ENCODE data around the gene KCTD15. TPM values are rescaled to one million over a fixed set of nuclear protein-coding genes. Genes with fewer than 3 reads are reported as not detected.

The KCTD15 gene
- total RNA-seq, 4 donors from 2014 or later, result 6.7 to 51.0 (median 22.1) TPM

DNA sequence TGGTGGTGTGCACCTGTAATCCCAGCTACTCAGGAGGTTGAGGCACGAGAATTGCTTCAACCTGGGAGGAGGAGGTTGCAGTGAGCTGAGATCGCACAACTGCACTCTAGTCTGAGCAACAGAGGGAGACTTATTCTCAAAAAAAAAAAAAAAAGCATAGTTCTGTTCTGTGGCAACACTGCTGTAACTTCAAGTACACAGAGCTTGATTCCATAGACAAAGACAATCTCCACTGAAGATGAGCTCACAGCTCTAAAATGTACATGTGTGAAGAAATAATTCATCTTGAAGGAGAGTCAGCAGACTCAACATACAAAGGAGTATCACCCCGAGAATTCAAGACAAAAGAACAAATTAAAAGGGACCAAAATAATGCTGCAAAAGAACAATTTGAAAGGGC is 47.8 kb downstream of the KCTD15 start:
- H3K9me3 ChIP-seq, result no peaks in the 10 kb centered on the region
- no peak overlapping the region for H3K4me3 ChIP-seq
- WGBS, 2 donors, result 55 to 68% methylated on average over 3 of the region's 3 CpGs
- H3K27ac ChIP-seq, result no peak overlapping the region
- no peak for TF ChIP-seq EP300 (IDR thresholded peaks at IDR 0.05)
- TF ChIP-seq POLR2A (IDR thresholded peaks at IDR 0.05), result no peak
- TF ChIP-seq, protein P1, sequence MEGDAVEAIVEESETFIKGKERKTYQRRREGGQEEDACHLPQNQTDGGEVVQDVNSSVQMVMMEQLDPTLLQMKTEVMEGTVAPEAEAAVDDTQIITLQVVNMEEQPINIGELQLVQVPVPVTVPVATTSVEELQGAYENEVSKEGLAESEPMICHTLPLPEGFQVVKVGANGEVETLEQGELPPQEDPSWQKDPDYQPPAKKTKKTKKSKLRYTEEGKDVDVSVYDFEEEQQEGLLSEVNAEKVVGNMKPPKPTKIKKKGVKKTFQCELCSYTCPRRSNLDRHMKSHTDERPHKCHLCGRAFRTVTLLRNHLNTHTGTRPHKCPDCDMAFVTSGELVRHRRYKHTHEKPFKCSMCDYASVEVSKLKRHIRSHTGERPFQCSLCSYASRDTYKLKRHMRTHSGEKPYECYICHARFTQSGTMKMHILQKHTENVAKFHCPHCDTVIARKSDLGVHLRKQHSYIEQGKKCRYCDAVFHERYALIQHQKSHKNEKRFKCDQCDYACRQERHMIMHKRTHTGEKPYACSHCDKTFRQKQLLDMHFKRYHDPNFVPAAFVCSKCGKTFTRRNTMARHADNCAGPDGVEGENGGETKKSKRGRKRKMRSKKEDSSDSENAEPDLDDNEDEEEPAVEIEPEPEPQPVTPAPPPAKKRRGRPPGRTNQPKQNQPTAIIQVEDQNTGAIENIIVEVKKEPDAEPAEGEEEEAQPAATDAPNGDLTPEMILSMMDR (IDR thresholded peaks at IDR 0.05), result no peak
- H3K36me3 ChIP-seq, result no peaks in the 10 kb centered on the region
- DNase-seq (ENCODE audit: low spot score in 2 of 2), result no peak
- no peaks in the 10 kb centered on the region for H3K4me1 ChIP-seq
- peaks cover 0 to 3% of the 10 kb centered on the region in 2 donors for H3K27me3 ChIP-seq

DNA sequence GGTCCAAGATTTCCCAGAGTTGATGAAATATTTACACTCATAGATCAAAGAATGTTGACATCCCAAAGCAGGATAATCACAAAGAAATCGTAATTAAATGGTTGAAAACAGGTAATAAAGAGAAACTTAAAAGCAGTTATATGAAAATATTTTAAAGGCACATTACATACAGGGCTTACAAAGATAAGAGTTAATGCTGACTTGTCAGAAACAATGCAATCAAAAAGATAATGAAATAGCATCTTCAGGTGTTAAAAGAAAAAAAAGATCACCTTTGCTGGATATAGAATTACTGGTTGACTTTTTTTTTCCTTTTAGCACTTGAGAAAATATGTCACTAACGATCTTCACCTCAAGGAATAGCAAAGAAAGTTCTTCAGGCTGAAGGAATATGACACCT is 48.8 kb downstream of the KCTD15 start:
- no peak for TF ChIP-seq EP300 (IDR thresholded peaks at IDR 0.05)
- TF ChIP-seq, protein P1 (IDR thresholded peaks at IDR 0.05), result no peak
- no peak for TF ChIP-seq POLR2A (IDR thresholded peaks at IDR 0.05)
- H3K36me3 ChIP-seq, result no peaks in the 10 kb centered on the region
- H3K27ac ChIP-seq, result no peak overlapping the region
- no peak overlapping the region for H3K4me3 ChIP-seq
- no peak for DNase-seq (ENCODE audit: low spot score in 2 of 2)
- 89 to 95% methylated on average over 2 of the region's 2 CpGs for WGBS, 2 donors
- H3K4me1 ChIP-seq, result no peaks in the 10 kb centered on the region
- no peaks in the 10 kb centered on the region for H3K27me3 ChIP-seq
- no peaks in the 10 kb centered on the region for H3K9me3 ChIP-seq

DNA sequence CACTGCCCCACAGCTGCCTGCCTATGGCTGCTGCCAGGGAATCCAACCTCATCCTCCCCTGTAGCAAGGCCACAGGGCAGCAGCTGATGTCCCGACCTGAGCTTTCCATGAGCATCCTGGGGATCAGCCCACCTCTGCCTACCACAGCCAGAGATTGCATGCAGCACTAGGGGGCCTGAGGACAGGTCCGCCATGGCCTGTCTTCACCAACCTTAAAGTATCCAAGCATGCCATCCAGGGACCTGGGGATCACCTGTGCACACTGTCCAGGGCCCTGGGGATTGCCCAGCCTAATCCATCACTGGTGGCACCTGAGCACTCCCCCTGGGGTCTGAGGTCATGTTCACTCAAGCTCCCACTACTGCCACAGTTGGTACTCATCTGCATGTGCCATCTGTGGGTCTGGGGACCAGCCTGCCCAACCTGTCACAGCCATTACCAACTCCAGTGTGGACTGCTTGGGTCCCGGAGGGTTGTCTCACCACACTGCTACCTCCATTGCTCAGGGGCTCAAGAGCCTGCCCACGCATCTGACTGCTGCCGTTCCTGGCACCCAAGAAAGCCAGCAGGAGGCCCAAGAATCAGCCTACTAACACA is 53.0 kb downstream of the KCTD15 start:
- no peak for DNase-seq (ENCODE audit: low spot score in 2 of 2)
- no peak overlapping the region for H3K27ac ChIP-seq
- no peaks in the 10 kb centered on the region for H3K27me3 ChIP-seq
- H3K36me3 ChIP-seq, result no peaks in the 10 kb centered on the region
- WGBS, 2 donors, result 94 to 100% methylated on average over 3 of the region's 5 CpGs
- peaks cover 0 to 13% (median 0%) of the 10 kb centered on the region in 4 donors for H3K9me3 ChIP-seq
- TF ChIP-seq, protein P1 (IDR thresholded peaks at IDR 0.05), result no peak
- TF ChIP-seq POLR2A (IDR thresholded peaks at IDR 0.05), result no peak
- TF ChIP-seq EP300 (IDR thresholded peaks at IDR 0.05), result no peak
- H3K4me3 ChIP-seq, result no peak overlapping the region
- H3K4me1 ChIP-seq, result no peaks in the 10 kb centered on the region

DNA sequence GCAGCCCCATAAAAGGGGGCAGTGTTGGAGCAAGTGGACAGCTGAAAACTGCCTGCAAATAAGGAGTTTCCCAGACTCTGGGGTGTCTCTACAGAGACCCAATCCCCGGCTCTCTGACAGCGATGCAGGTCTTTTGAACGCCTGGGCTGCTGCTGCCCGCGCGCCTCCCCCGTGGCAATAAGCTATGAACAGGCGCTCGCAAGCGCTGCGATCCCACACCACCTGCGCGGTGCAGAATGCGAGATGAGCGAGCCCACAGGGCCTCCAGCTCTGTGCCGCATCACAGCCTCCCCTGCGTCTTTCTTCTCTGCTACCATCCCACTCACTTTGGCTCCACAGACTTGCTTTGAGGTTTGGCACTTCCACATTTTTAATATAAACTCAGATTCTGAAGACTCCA is 62.3 kb downstream of the KCTD15 start:
- H3K4me1 ChIP-seq, result no peaks in the 10 kb centered on the region
- H3K9me3 ChIP-seq, result no peaks in the 10 kb centered on the region
- H3K27ac ChIP-seq, result no peak overlapping the region
- 88 to 91% methylated on average over 17 of the region's 17 CpGs for WGBS, 2 donors
- H3K27me3 ChIP-seq, result no peaks in the 10 kb centered on the region
- TF ChIP-seq EP300 (IDR thresholded peaks at IDR 0.05) (no peak), POLR2A (IDR thresholded peaks at IDR 0.05) (no peak)
- TF ChIP-seq, protein P1 (IDR thresholded peaks at IDR 0.05), result no peak
- no peak for DNase-seq (ENCODE audit: low spot score in 2 of 2)
- H3K36me3 ChIP-seq, result no peaks in the 10 kb centered on the region
- no peak overlapping the region for H3K4me3 ChIP-seq

DNA sequence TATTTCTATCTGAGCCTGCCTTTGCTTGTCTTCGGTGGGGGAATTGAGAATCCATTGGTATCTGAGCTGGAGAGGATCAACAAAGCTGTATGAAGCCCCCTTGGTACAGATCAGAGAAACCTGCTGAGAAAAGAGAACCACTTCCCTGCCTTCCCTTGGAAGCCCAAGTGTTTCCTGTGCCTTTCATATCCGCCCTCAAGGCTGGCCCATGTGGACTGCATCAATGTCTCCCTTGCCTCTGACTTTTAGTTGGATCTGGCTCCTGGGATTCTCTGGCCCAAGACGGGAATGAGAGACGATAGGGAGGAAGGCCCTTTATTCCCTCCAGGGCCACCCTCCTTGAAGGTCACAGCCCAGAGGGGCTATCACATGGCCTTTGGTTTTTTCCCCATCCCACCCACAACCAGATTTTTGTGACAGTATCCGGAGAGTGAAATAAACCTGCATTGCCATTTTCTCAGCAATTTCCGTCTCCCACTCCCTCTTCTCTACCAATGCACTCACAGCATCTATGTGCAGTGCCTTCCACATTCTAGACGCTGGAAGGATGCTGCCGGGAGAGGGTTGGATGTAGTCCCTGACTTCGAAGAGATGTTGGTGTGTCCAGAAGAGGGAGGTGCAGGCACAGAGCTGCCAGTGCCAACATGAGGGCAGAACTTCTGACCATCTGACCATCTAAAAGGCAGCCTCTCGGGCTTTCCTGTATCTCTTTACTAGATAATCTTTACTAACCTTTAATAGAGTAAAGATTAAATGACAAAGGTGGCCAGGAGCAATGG is 63.8 kb downstream of the KCTD15 start:
- Histone ChIP-seq H3K9me3 (no peaks in the 10 kb centered on the region), H3K36me3 (no peaks in the 10 kb centered on the region), H3K27ac (no peak overlapping the region), H3K4me3 (no peak overlapping the region), H3K4me1 (no peaks in the 10 kb centered on the region), H3K27me3 (no peaks in the 10 kb centered on the region)
- TF ChIP-seq, protein P1 (IDR thresholded peaks at IDR 0.05), result no peak
- no peak for TF ChIP-seq EP300 (IDR thresholded peaks at IDR 0.05)
- no peak for TF ChIP-seq POLR2A (IDR thresholded peaks at IDR 0.05)
- WGBS, 2 donors, result 76 to 79% methylated on average over 10 of the region's 10 CpGs
- no peak for DNase-seq (ENCODE audit: low spot score in 2 of 2)

Data from tibial nerve (tissue), 4 donors.